ENCODE results near the gene TJP3. TPM values are rescaled to one million over a fixed set of nuclear protein-coding genes. Genes with fewer than 3 reads are reported as not detected.
A peak's percentile ranks its signal among the peaks of the same experiment; 100 is the strongest.

Gene TJP3
- total RNA-seq, 3 donors from 2014 or later (not counting 1 experiment from before 2014, with no cell fraction given): 1.1 to 2.9 (median 1.3) TPM

GRCh38 chr19:3697094-3697493 is 11.1 kb upstream of the TJP3 start:
- intact Hi-C loops (cut with micrococcal nuclease): no loop called here
- no peaks in the 10 kb centered on the region for H3K9me3 ChIP-seq (ENCODE audit: control insufficient read depth, insufficient read depth, low read length)
- Mint-ChIP-seq H3K4me1 (peaks cover 17 to 62% of the 10 kb centered on the region in 2 donors), H3K4me3 (peak overlapping the region; percentile 52), H3K36me3 (no peaks in the 10 kb centered on the region), H3K27me3 (ENCODE audit: low read depth in 2 of 2) (no peaks in the 10 kb centered on the region), H3K9me3 (no peaks in the 10 kb centered on the region), H3K27ac (peak overlapping the region in 1 of 2 donors; percentile 71)
- ATAC-seq (no peak), DNase-seq (no peak)
- H3K4me1 ChIP-seq (ENCODE audit: control insufficient read depth, insufficient read depth, low read length): peaks cover 28% of the 10 kb centered on the region
- H3K4me3 ChIP-seq (ENCODE audit: low read length): no peak overlapping the region
- no peaks in the 10 kb centered on the region for H3K36me3 ChIP-seq (ENCODE audit: control insufficient read depth, insufficient read depth, low read length)
- no peak overlapping the region for H3K27ac ChIP-seq (ENCODE audit: low read length)
- 97% methylated on average over 30 of the region's 30 CpGs for WGBS (ENCODE audit: insufficient coverage)
- TF ChIP-seq CTCF (IDR thresholded peaks at IDR 0.05): no peak
- no peaks in the 10 kb centered on the region for H3K27me3 ChIP-seq (ENCODE audit: control insufficient read depth, insufficient read depth, low read length)

- no peak overlapping the region for H3K4me3 ChIP-seq (ENCODE audit: low read length)
- ATAC-seq: no peak
These were observed 10.4 kb upstream of the TJP3 start for GRCh38 chr19:3697671-3698385.

GRCh38 chr19:3698386-3698950 is 9.7 kb upstream of the TJP3 start:
- peaks cover 17 to 52% of the 10 kb centered on the region in 2 donors for H3K4me1 Mint-ChIP-seq
- no peaks in the 10 kb centered on the region for H3K36me3 Mint-ChIP-seq
- peak overlapping the region; percentile 87 to 88 for H3K27ac Mint-ChIP-seq
- H3K36me3 ChIP-seq (ENCODE audit: control insufficient read depth, insufficient read depth, low read length): no peaks in the 10 kb centered on the region
- no peaks in the 10 kb centered on the region for H3K27me3 ChIP-seq (ENCODE audit: control insufficient read depth, insufficient read depth, low read length)
- TF ChIP-seq CTCF (IDR thresholded peaks at IDR 0.05): no peak
- ATAC-seq (peak in 2 of 3 donors; percentile 39 to 57), DNase-seq (peak; percentile 27 to 30)
- H3K9me3 Mint-ChIP-seq: no peaks in the 10 kb centered on the region
- 32% methylated on average over 11 of the region's 12 CpGs for WGBS (ENCODE audit: insufficient coverage)
- no peak overlapping the region for H3K4me3 ChIP-seq (ENCODE audit: low read length)
- intact Hi-C loops (cut with micrococcal nuclease): loop anchor here (2.0 kb wide), 1 partner anchor 28 kb away; no protein-coding TSS in a partner anchor
- H3K27me3 Mint-ChIP-seq (ENCODE audit: low read depth in 2 of 2): no peaks in the 10 kb centered on the region
- H3K27ac ChIP-seq (ENCODE audit: low read length): peak overlapping the region; percentile 41
- peaks cover 28% of the 10 kb centered on the region for H3K4me1 ChIP-seq (ENCODE audit: control insufficient read depth, insufficient read depth, low read length)
- H3K4me3 Mint-ChIP-seq: peak overlapping the region; percentile 84
- no peaks in the 10 kb centered on the region for H3K9me3 ChIP-seq (ENCODE audit: control insufficient read depth, insufficient read depth, low read length)

More at GRCh38 chr19:3697671-3698385, 10.4 kb upstream of the TJP3 start:
- peak overlapping the region; percentile 40 for H3K27ac ChIP-seq (ENCODE audit: low read length)
- no peak for TF ChIP-seq CTCF (IDR thresholded peaks at IDR 0.05)
- H3K36me3 ChIP-seq (ENCODE audit: control insufficient read depth, insufficient read depth, low read length): no peaks in the 10 kb centered on the region
- H3K4me3 Mint-ChIP-seq: peak overlapping the region; percentile 84
- intact Hi-C loops (cut with micrococcal nuclease): loop anchor here (2.0 kb wide), 1 partner anchor 27 kb away; no protein-coding TSS in a partner anchor
- H3K9me3 ChIP-seq (ENCODE audit: control insufficient read depth, insufficient read depth, low read length): no peaks in the 10 kb centered on the region
- peak in 1 of 2 donors; percentile 36 for DNase-seq
- no peaks in the 10 kb centered on the region for H3K36me3 Mint-ChIP-seq
- no peaks in the 10 kb centered on the region for H3K27me3 ChIP-seq (ENCODE audit: control insufficient read depth, insufficient read depth, low read length)
- H3K9me3 Mint-ChIP-seq: no peaks in the 10 kb centered on the region
- H3K27ac Mint-ChIP-seq: peak overlapping the region; percentile 87 to 88
- H3K4me1 ChIP-seq (ENCODE audit: control insufficient read depth, insufficient read depth, low read length): peaks cover 28% of the 10 kb centered on the region
- H3K4me1 Mint-ChIP-seq: peaks cover 17 to 55% of the 10 kb centered on the region in 2 donors
- H3K27me3 Mint-ChIP-seq (ENCODE audit: low read depth in 2 of 2): no peaks in the 10 kb centered on the region
- 80% methylated on average over 43 of the region's 43 CpGs for WGBS (ENCODE audit: insufficient coverage)
